NCI-H510A treated with DMSO at 0.1 percent for 48 hours (cell line): ENCODE measurements around the gene INTU.

ENCODE experiments used
- DNase-seq: peaks from one replicate; lab custom pipeline; 2025; lab: John Stamatoyannopoulos, UW

INTU gene

GRCh38 chr4:127748957-127749356 lies 116.2 kb downstream of the INTU start:
- DNase-seq: no peak

DNA sequence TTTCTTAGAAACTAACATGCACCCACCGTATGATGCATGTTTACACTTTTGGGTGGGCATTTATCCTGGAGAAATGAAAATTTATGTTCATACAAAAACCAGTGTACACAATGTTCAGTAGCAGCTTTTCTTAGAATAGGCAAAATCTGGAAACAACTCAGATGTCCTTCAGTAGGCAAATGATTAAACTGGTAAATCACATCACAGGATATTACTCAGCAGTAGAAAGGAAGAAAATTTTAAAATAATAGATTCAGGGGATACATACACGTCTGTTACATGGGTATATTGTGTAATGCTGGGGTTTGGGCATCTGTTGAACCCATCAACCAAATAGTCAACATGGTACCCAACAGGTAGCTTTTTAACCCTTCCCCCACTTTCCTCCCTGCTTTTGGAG lies 124.1 kb downstream of the INTU start:
- DNase-seq: no peak

- DNase-seq: no peak
Measured at GRCh38 chr4:127759228-127759820, 126.6 kb downstream of the INTU start.

GRCh38 chr4:127759893-127760292 lies 127.1 kb downstream of the INTU start:
- no peak for DNase-seq

GRCh38 chr4:127771535-127772275 lies 138.9 kb downstream of the INTU start:
- DNase-seq: no peak

DNA sequence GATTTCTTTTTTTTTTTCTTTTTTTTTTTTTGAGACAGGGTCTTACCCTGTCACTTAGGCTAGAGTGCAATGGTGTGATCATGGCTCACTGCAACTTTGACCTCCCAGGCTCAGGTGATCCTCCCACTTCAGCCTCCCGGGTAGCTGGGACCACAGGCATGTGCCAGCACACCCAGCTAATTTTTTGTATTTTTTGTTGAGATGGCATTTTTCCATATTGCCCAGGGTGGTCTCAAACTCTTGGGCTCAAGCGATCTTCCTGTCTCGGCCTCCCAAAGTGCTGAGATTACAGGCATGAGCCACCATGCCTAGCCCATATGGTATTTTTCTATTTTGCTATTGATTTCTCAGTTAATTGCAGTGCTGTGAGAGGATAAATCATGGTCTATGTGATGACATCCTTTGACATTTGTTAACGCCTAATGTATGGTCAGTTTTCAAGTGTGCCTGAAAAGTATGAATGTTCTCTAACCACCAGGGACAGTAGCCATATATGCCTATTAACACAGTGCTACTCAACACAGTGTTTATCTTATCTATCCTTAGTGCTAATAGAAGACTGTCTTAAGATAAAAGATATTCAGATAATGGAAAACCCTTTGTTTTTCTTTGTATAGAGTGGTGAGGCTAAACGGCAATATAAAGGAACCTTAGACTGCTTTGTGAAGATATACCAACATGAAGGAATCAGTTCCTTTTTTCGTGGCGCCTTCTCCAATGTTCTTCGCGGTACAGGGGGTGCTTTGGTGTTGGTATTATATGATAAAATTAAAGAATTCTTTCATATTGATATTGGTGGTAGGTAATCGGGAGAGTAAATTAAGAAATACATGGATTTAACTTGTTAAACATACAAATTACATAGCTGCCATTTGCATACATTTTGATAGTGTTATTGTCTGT lies 140.3 kb downstream of the INTU start:
- no peak for DNase-seq

DNA sequence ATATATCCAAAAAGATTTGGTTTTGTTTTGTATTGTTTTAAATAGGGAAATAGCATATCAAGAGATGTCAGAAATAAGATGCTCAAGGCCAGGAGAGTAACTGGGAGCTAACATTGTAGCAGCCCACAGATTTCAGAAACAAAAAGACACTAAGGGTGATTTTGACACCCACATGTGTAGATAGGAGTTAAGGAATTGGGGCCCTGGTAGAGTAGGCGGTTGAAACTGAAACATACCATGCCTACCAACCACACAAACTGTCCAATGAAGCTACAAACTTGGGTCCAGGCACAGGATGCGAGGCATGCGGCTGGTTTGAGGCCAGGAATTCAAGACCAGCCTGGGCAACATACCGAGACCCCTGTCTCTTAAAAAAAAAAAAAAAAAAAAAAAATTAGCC lies 143.1 kb downstream of the INTU start:
- no peak for DNase-seq
